PC-3 (cell line): ENCODE data around the gene AP2M1. TPM values are rescaled to one million over a fixed set of nuclear protein-coding genes. Genes with fewer than 3 reads are reported as not detected.
A peak's percentile ranks its signal among the peaks of the same experiment; 100 is the strongest.

Experiments
- ATAC-seq: fragments of 200-7000 bp; cut with Tn5 transposase; 2 replicates; pipeline ENCODE4 v1.9.1; 2020; ENCODE audit warnings: mild to moderate bottlenecking, moderate library complexity
- BruUV-seq: library from RNA; stranded (reverse); fragments of 400-500 nt; replicated peaks from 2 replicates; lab custom pipeline; 2021; lab: Mats Ljungman, UMichigan
- CTCF ChIA-PET: fragments of 300-600 bp; sonication (Branson Sonifier 250); formaldehyde crosslinking; loops from one replicate; lab custom pipeline; 2022; ENCODE audit warnings: antibody characterized with exemption; lab: Charles Lee
- POLR2A ChIA-PET: fragments of 300-600 bp; sonication (Branson Sonifier 250); formaldehyde crosslinking; loops from one replicate; lab custom pipeline; 2022; ENCODE audit warnings: antibody characterized with exemption; ENCODE audit not compliant: unreplicated experiment; lab: Charles Lee
- DNase-seq: peaks from one replicate; pipeline ENCODE4 v3.0.0-alpha.2; 2015
- H2AFZ ChIP-seq: fragments of 300-600 bp; sonication (generic); 2 replicates; pipeline ENCODE4 v1.6.0; 2016; ENCODE audit warnings: antibody characterized with exemption, low read length
- H3F3A ChIP-seq: fragments of 300-600 bp; sonication (generic); one replicate; pipeline ENCODE4 v1.6.0; 2017; ENCODE audit warnings: antibody characterized with exemption, low read length, control low read depth, mild to moderate bottlenecking; ENCODE audit not compliant: unreplicated experiment
- H3K27ac ChIP-seq: fragments of 300-600 bp; sonication (generic); 2 replicates; pipeline ENCODE4 v1.5.1; 2016; ENCODE audit warnings: mild to moderate bottlenecking, low read length
- H3K27me3 ChIP-seq: fragments of 300-600 bp; sonication (generic); 2 replicates; pipeline ENCODE4 v1.6.1; 2016; ENCODE audit warnings: low read length, mixed read lengths
- H3K36me3 ChIP-seq: fragments of 300-600 bp; sonication (generic); 2 replicates; pipeline ENCODE4 v1.6.1; 2016; ENCODE audit warnings: low read depth, mixed run types, low read length, mixed read lengths
- H3K4me1 ChIP-seq: fragments of 300-600 bp; sonication (generic); 2 replicates; pipeline ENCODE4 v1.5.1; 2016; ENCODE audit warnings: low read length; ENCODE audit not compliant: insufficient read depth
- H3K4me2 ChIP-seq: fragments of 300-600 bp; sonication (generic); 2 replicates; pipeline ENCODE4 v1.6.0; 2016; ENCODE audit warnings: low read length
- H3K4me3 ChIP-seq: fragments of 300-600 bp; sonication (generic); 2 replicates; pipeline ENCODE4 v1.5.1; 2016; ENCODE audit warnings: mild to moderate bottlenecking, low read length, mixed read lengths
- H3K79me2 ChIP-seq: fragments of 300-600 bp; sonication (generic); 2 replicates; pipeline ENCODE4 v1.6.1; 2017; ENCODE audit warnings: low read length, mixed read lengths
- H3K9ac ChIP-seq: fragments of 300-600 bp; sonication (generic); 2 replicates; pipeline ENCODE4 v1.6.0; 2016; ENCODE audit warnings: mild to moderate bottlenecking, low read length
- H3K9me2 ChIP-seq: fragments of 300-600 bp; sonication (generic); replicated peaks from 2 replicates; pipeline ENCODE4 v1.6.1; 2016; ENCODE audit warnings: mixed run types, low read length, mixed read lengths
- H3K9me3 ChIP-seq: fragments of 300-600 bp; sonication (generic); 2 replicates; pipeline ENCODE4 v1.6.1; 2016; ENCODE audit warnings: low read length, mixed read lengths
- H4K20me1 ChIP-seq: fragments of 300-600 bp; sonication (generic); 2 replicates; pipeline ENCODE4 v1.6.1; 2016; ENCODE audit warnings: low read length, mixed read lengths
- EZH2 ChIP-seq: fragments of 300-600 bp; sonication (generic); IDR thresholded peaks from one replicate; pipeline ENCODE4 v1.6.1; 2017; ENCODE audit warnings: antibody characterized with exemption, mild to moderate bottlenecking, low read length; ENCODE audit not compliant: unreplicated experiment
- EZH2phosphoT487 ChIP-seq: fragments of 300-600 bp; sonication (generic); IDR thresholded peaks from 2 replicates; pipeline ENCODE4 v1.6.1; 2018; ENCODE audit warnings: mild to moderate bottlenecking, antibody characterized with exemption, low read length, borderline replicate concordance
- intact Hi-C: fragments of 100-400 bp; cut with micrococcal nuclease; formaldehyde crosslinking; loops from 2 replicates; pipeline ENCODE4 v1.9.0; 2023
- total RNA-seq: library from RNA; depleted of rRNA; stranded (reverse); fragments of >200 nt; gene quantifications from 2 replicates; pipeline ENCODE4 v1.2.3, GENCODE V29; 2014
- TF ChIP-seq, protein P1 (sequence below): fragments of 300-600 bp; sonication (generic); conservative IDR thresholded peaks from 2 replicates; pipeline ENCODE4 v1.5.1; 2017; ENCODE audit warnings: antibody characterized with exemption, low read depth, mild to moderate bottlenecking, low read length

AP2M1 gene
- total RNA-seq, 1 experiment from 2014 or later = 522 TPM

DNA sequence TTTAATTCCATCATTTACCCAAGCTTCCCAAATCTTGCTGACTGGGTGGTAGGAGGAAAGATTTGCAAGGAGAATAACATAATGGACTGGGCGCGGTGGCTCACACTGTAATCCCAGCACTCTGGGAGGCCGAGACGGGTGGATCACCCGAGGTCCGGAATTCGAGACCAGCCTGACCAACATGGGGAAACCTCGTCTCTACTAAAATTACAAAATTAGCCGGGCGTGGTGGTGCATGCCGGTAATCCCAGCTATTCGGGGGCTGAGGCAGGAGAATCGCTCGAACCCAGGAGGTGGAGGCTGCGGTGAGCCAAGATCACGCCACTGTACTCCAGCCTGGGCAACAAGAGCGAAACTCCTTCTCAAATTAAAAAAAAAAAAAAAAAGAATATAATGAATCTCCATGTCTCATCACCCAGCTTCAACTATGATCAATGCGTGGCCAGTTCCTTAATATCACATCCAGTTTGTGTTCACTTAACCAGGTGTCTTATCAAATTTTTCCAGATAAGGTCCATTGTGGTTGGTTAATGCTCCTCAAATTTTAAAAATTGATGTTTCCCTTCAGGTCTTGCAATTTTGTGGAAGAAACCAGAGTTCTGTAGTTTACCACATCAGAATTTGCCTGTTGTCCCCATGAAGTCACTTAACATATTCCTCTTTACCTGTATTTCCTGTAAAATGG lies 10.0 kb downstream of the AP2M1 start:
- BruUV-seq = no TSS peak
- Histone ChIP-seq H3K36me3 (peaks cover 68% of the 10 kb centered on the region), H3K27me3 (no peaks in the 10 kb centered on the region), H3F3A (peaks cover 7% of the 10 kb centered on the region), H2AFZ (no peak overlapping the region), H3K27ac (peak overlapping the region; percentile 78), H3K79me2 (peaks cover 37% of the 10 kb centered on the region), H3K9me3 (no peaks in the 10 kb centered on the region), H3K9ac (peak overlapping the region; percentile 74), H3K4me1 (peaks cover 17% of the 10 kb centered on the region), H3K4me3 (no peak overlapping the region), H4K20me1 (peaks cover 14% of the 10 kb centered on the region), H3K9me2 (no peaks in the 10 kb centered on the region), H3K4me2 (peak overlapping the region; percentile 67; the same call in 1 of the 2 replicates)
- ChIA-PET POLR2A (no interaction called here), CTCF (interaction anchor here (0.6 kb wide), 1 partner anchor 289 kb away, joined by 5 read pairs; no protein-coding TSS in a partner anchor)
- intact Hi-C loops = loop anchor here (5.0 kb wide), 2 partner anchors 37 to 48 kb away; no protein-coding TSS in a partner anchor
- DNase-seq (no peak), ATAC-seq (no peak)
- TF ChIP-seq, protein P1, sequence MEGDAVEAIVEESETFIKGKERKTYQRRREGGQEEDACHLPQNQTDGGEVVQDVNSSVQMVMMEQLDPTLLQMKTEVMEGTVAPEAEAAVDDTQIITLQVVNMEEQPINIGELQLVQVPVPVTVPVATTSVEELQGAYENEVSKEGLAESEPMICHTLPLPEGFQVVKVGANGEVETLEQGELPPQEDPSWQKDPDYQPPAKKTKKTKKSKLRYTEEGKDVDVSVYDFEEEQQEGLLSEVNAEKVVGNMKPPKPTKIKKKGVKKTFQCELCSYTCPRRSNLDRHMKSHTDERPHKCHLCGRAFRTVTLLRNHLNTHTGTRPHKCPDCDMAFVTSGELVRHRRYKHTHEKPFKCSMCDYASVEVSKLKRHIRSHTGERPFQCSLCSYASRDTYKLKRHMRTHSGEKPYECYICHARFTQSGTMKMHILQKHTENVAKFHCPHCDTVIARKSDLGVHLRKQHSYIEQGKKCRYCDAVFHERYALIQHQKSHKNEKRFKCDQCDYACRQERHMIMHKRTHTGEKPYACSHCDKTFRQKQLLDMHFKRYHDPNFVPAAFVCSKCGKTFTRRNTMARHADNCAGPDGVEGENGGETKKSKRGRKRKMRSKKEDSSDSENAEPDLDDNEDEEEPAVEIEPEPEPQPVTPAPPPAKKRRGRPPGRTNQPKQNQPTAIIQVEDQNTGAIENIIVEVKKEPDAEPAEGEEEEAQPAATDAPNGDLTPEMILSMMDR = no peak
- no peak for TF ChIP-seq EZH2
- no peak for TF ChIP-seq EZH2phosphoT487

DNA sequence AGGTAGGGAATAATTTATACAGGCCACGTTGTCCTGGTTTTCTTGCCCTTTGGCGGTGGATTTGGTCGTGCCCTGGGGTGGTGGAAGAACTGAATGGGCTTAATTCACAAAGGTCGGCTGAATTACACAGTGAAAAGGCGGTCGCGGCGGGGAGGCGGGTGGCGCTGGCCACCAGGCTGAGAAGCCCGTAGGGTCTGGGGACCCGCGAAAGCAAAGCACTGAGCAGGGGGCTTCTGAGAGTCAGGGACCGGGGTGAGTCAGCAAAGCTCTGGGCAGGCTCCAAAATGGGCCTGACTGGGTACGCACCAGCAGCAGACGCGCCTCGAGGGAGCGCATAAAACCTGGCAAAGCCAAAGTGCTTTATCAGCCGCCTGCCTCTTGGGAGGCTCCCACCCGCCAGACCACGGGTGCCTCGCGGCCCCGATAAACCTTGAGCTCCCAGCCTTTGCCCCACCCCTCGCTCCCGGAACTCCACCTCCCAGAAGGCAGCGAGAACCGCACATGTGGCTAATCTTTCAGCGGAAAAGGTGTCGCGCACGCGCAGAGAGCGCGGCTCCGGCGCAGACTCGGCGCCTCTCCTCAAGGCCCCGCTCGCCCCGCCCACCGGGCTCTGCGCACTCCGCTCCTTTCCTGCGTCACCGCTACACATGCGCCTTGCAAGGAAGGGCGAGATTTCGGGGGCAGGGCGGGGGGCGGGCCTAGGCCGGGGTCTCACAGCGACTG lies 11.0 kb downstream of the AP2M1 start:
- Histone ChIP-seq H3K79me2 (peaks cover 40% of the 10 kb centered on the region), H3K4me1 (peaks cover 17% of the 10 kb centered on the region), H3K4me3 (peak overlapping the region; percentile 97), H3K27ac (peak overlapping the region; percentile 78), H3K4me2 (peak overlapping the region; percentile 93), H4K20me1 (peaks cover 14% of the 10 kb centered on the region), H2AFZ (peak overlapping the region; percentile 68), H3K9ac (peak overlapping the region; percentile 90), H3K27me3 (no peaks in the 10 kb centered on the region), H3K36me3 (peaks cover 68% of the 10 kb centered on the region), H3K9me3 (no peaks in the 10 kb centered on the region), H3F3A (peaks cover 7% of the 10 kb centered on the region), H3K9me2 (no peaks in the 10 kb centered on the region)
- no peak for TF ChIP-seq EZH2
- no peak for TF ChIP-seq EZH2phosphoT487
- TF ChIP-seq, protein P1 = no peak
- intact Hi-C loops = loop anchor here (2.0 to 5.0 kb wide), 3 partner anchors 38 to 63 kb away; partner anchors contain the start of genes ALG3 and EEF1AKMT4
- ATAC-seq (peak; percentile 94), DNase-seq (peak; percentile 99)
- POLR2A ChIA-PET = interaction anchor here (0.6 kb wide), 1 partner anchor 37 kb away, joined by 3 read pairs; no protein-coding TSS in a partner anchor
- CTCF ChIA-PET = interaction anchor here (0.6 kb wide), 1 partner anchor 290 kb away, joined by 5 read pairs; no protein-coding TSS in a partner anchor
- TSS peak; percentile 93 for BruUV-seq
